Stomach (tissue), 4 donors: ENCODE data around the gene TP53I13.
A peak's percentile ranks its signal among the peaks of the same experiment; 100 is the strongest.

Experiments
- CTCF ChIP-seq, 7 experiments: fragments of 450-650 bp in 4 of 7; fragments of 200-600 bp in 3 of 7; sonication (generic) in 3 of 7; IDR thresholded peaks; one replicate each; pipeline ENCODE4 v1.5.1; 2016 to 2019; ENCODE audit warnings: antibody characterized with exemption in 7 of 7, control low read depth in 2 of 7, mild to moderate bottlenecking in 1 of 7
- EP300 ChIP-seq: sonication (generic); formaldehyde crosslinking; IDR thresholded peaks from one replicate; pipeline ENCODE4 v1.6.1; 2017; ENCODE audit warnings: antibody characterized with exemption
- POLR2A ChIP-seq, 4 donors: fragments of 450-650 bp; IDR thresholded peaks; one replicate each; pipeline ENCODE4 v1.6.1; 2016; ENCODE audit warnings: antibody characterized with exemption in 4 of 4, control low read depth in 2 of 4, mild to moderate bottlenecking in 1 of 4, moderate library complexity in 1 of 4
- POLR2AphosphoS5 ChIP-seq, 3 donors: sonication (generic); formaldehyde crosslinking; IDR thresholded peaks; one replicate each; pipeline ENCODE4 v1.6.1; 2016; ENCODE audit warnings: antibody characterized with exemption in 3 of 3

- peak in 5 of 7 experiments; percentile 22 to 63 (median 57) for TF ChIP-seq CTCF (IDR thresholded peaks at IDR 0.05)
- TF ChIP-seq POLR2AphosphoS5 (IDR thresholded peaks at IDR 0.05) = peak in 2 of 3 donors; percentile 5 to 54
- TF ChIP-seq POLR2A (IDR thresholded peaks at IDR 0.05) = no peak
- TF ChIP-seq EP300 = no peak
These were observed 48.6 kb downstream of the TP53I13 start for GRCh38 chr17:29617125-29617480.
